ENCODE data around the gene ZNF281.

The ZNF281 gene

DNA sequence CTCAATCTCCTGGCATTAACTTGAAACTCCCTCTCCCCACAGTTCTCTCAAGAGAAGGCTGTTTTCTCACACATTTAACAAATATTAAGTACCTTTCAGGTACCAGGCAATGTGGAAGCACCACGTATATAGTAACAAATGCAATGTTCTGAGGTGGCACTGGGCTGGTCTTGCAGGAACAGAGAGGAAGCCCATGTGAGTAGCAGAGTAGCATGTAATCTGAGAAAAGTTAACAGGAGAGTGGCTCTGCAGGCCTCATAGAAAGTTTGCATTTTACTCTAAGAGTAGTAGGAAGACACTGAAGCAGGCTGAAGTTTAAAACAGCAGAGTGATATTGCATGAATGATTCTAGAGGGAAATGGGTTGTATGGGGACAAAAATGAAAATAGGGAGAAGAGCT, 21.0 kb downstream of the ZNF281 start:
- no peak for DNase-seq

DNA sequence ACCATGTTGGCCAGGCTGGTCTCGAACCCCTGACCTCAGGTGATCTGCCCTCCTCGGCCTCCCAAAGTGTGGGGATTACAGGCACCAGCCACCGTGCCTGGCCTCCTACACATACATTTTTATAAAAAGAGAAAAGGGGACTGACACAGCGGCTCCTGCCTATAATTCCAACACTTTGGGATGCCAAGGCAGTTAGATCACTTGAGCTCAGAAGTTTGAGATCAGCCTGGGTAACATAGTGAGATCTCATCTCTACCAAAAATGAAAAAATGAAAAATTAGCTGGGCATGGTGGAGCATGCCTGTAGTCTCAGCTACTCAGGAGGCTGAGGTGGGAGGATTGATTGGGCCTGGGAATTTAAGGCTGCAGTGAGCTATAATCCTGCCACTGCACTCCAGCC, 23.4 kb downstream of the ZNF281 start:
- DNase-seq = no peak

DNA sequence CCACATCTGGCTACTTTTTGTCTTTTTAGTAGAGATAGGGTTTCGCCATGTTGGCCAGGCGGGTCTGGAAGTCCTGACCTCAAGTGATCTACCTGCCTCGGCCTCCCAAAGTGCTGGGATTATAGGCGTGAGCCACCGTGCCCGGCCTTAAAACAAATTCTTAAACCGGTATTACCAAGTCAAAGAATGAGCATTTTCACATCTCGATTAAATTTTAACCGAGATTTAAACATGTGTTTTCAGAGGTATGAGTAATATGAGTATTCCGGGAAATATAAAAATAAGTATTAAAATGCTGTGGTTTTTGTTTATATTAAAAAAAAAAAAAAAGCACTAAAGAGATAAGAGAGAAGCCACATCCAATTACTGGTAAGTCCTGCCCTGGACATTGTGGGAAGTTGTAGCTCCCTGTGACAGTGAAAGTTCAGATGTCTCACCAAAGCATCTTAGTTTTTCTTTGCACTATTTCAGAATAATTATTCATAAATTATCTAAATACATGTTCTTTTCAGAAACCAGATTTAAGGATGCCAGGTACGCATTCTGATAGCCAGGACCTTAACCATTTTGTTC, 24.9 kb downstream of the ZNF281 start:
- no peak for DNase-seq

DNA sequence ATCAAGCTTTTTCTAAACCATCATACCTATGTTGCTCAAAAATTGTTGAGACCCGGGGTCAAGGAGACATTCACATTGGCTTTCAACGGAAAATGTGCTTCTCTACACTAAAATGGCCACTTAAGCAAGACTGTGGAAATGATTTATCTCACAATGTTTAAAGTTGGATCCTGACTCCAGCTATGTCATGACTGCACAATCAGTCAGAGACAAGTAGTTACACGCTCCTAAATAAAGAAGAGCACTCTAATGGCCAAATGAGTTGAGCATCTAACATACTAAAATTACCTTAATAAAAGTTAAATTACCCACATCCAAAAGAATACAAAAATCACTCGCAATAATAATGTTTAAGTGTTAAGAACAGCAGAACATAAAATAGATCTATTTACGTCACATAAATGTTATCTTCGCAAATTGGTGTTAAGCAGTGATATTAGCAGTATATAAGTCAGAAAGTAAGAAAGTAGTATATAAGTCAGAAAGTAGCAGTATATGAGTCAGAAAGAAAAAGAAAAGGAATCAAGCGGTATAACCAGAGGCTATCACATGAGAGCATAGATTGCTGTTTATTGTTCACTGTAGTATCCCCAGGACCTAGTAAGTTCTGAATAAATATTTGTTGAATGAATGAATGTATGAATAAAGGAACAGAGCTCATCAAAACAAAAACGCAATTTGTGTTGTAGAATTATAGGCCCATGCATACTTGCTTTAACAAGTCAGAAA, 28.4 kb downstream of the ZNF281 start:
- DNase-seq = no peak

DNA sequence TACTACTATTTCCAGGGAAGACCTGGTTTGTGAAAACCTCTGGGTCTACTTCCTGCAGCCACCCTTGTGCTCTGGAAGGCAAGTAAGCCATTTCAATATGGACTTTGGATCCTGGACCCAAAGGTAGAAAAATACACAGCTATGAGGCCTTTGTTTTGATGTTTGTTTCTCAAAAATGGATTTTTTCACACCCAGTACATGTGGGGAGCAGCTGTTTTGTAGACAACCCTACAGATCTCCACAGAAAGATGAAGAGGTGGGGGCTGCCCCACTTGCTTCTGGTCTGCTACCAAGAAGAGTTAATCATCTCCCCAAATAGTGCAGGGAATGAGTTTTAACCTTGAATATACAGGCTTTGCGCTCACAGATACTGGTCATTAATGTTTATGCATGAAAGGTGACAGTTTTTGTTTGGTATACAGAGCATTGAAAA, 29.2 kb downstream of the ZNF281 start:
- no peak for DNase-seq

DNA sequence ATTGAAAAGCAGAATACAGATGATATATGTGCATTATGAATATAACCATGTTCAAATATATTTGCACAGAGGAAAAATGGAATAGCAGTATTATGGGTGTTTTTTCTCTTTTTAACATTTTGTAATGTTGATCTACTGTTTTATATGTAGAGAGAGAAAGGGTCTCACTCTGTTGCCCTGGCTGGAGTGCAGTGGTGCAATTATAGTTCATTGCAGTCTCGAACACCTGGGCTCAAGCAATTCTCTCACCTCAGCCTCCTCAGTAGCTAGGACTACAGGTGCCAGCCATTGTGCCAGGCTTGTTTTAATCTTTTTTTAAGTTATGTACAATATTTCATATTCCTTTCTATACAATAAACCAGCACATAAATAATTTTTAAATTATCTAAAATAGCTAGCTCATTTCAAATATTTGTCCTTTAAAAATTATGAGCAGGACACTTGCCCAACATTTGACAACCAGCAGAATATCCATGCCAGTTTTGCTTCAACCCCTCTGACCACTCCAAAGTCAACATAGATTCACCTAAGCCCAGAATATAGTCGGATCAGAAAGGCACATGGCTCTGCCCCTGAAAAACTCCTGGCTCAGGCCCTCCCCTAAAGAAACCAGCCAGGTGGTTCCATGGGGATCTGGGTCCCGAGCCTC, 29.8 kb downstream of the ZNF281 start:
- DNase-seq = no peak

DNA sequence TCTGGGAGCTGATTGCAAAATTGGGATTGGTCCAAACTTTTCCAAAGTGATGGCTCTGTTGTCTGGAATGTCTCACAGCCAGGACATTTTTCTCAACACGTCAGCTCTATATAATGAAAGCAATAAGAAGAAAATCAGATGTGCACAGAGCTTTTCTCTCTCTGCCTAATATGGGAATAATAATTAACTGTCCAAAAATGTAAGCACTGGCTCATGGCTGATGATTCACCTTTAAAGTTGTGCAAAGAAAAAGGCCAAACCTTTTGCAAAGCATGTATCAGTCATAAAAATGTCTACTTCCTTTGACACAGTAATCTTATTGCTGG, 30.4 kb downstream of the ZNF281 start:
- no peak for DNase-seq

DNA sequence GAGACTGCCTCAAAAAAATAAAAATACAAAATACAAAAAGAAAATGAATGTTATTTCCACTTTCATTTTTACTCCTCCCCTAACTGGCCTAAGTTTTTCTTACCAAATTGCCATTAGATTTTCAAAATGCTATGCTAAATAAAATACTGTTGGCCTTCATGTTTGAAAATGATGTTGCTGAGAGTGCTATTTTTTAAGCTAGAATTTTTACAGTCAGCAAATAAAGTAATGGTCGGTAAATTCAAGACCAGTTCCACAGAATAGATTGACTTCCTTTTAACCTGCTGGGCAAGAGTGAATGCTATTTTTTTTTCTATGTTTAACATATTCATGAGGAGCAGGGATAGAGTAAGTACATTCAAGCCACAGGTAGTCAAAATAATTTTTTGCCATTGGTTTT, 31.7 kb downstream of the ZNF281 start:
- no peak for DNase-seq

DNA sequence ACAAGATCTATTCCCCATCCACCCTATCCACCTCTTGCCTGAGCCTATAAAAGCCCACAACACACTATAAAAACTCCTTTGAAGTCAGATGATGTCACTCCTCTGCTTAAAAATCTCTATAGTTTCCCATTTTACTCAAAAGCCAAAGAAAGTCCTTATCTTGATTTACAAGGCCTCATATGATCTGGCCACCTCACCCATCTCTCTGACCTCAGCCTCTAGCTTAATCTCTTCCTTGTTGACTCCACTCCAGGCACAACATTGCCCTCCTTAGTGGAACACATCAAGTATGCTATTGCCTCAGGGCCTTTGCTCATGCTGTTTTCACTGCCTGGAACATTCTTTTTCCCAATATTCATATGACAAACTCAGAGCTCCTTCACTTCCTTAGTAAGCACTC, 33.3 kb downstream of the ZNF281 start:
- DNase-seq = no peak

DNA sequence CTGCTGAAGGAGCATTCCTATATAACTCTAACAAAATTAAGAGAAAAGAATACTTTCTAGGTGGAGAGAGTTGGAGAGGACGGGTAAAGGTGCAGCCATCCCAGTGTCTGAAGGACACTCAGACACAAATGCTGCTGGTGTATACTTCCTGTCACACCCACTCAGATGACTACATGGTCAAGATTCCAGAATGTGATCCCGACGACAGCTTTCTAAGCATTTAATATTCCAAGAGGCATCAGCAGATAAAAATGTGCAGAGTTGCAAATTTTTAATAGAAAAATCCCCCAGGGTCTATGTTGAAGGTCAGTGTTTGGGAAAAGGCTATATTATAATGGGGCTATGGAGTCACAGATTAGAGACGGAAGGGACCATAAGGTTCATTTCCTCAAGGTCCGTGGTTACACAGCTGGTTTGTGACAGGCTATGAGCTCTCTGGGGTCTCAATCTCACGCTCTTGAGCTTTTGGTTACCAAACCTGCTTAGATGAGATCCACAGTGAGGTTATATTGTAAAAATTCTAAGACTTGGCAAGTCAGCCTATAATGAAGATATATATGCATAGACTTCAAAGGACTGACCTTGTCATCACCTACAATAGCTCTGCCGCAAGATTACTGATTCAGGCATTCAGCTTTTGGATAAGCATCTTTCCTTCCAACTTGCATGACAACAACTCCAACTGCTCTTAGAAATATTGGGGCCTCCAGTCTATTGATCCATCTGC, 35.1 kb downstream of the ZNF281 start:
- DNase-seq = no peak

DNA sequence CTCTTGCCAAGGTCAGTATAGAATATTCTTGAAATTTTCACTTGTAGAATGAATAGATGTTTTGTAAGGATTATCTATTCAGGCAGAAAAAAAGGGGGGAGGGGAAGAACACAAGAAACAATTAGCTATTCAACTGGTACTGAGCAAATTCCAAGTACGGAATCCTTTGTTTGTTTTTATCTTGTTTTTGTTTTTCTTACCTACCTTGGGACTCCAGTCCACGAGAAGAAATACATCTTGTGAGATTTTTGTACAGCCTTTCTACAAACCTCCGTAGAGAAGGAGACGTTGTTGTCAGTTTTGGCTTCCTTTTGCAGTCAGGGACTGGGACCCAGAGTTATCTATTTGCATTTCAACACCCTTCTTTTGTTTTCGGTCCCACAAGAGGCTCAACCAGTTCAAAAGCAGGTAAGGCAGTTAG, 36.0 kb downstream of the ZNF281 start:
- no peak for DNase-seq

DNA sequence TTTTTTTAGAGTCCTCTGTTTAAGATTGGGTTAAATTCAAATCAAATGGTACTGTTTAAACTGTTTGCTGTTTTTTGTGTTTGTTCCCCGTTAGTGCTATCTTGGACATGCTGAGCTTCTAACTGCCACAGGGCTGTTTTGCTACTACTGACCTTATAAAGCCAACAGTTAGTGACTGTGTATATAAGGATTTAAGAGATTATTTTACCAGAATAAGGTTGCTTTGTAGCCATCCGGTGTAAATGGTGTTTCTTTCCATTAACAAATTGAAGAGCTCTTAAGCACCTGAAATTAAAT, 37.0 kb downstream of the ZNF281 start:
- no peak for DNase-seq

DNA sequence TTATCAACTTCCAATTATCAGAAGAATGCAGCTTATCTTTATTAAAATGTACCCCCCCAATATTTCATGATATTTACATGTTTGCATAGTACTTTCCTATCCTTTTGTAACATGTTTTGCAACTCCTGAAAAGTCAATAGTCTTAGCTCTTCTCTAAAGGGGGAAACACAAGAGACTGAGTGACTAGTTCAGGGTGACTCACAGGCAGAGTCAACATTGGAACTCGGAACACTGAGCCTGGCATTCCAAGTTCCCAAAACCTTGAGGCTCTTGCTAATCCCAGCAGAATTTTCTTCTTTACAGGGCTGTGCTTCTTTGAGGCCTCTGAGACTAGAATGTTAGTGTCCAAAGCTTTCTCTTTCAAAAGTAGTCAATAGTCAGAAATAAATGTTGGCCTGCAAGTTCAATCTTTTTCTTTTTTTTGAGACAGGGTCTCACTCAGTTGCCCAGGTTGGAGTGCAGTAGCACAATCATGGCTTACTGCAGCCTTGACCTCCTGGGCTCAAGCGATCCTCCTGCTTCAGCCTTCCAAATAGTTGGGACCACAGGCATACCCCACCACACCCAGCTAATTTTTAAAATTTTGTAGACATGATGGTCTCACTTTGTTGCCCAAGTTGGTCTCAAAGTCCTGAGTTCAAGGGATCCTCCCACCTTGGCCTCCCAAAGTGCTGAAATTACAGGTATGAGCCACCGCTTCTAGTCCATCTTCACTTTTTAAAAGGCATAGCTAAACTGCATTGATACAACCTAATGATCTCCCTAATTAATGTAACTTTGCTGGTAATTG, 37.5 kb downstream of the ZNF281 start:
- DNase-seq = no peak

DNA sequence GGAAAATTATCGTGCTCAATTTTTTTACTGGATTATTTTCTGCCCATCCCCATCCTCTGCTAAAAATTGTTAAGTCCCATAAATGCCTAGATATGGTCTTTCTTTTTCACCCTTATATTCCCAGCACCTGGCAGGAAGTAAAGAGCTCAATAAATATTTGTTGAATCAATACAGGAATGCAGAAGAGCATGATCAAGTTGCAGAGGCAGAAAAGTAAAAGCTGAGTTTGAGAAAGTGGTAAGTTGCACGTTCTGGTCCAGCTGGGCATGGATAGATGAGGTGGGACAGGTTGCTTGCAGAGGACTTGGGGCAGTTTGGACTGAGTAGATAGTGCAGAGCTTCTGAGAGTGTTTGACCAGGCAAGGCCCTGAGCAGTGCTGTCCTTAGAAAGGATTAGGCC, 40.1 kb downstream of the ZNF281 start:
- DNase-seq = no peak

DNA sequence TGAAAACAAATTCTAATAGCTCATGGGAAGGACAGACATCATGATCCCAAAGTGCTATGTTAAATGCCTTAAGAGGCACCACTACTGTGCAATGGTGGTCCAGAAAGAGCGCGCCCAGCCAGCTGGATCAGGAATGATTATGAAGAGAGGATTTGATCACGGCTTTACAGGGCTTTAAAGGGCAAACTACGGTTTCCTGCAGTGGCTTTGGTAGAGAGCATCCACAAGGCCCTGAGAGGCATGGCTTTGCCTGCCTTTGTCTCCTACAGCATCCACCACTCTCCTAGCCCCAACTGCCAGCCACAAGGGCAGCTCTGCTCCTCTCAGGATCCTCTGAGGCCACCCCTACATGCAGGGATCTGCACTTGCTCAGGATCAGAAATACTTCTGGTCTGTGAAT, 40.7 kb downstream of the ZNF281 start:
- no peak for DNase-seq

DNA sequence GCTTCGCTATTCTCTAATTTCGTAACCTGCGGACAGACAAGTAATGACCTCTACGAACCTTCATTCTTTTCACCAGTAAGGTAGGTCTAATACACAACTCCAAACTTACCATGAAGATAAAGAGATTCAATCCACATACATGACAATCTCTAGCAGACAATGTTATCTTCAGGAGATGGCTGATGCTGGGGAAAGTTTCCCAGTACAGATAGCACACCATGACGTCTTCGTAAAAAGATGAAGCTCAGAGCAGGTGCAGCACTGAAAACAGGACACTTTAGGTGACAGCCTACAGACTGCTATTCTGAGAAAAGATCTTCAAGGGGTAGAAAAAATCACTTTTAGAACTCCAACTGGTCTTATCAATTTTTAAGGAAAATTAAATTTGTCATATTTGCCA, 41.3 kb downstream of the ZNF281 start:
- DNase-seq = no peak

DNA sequence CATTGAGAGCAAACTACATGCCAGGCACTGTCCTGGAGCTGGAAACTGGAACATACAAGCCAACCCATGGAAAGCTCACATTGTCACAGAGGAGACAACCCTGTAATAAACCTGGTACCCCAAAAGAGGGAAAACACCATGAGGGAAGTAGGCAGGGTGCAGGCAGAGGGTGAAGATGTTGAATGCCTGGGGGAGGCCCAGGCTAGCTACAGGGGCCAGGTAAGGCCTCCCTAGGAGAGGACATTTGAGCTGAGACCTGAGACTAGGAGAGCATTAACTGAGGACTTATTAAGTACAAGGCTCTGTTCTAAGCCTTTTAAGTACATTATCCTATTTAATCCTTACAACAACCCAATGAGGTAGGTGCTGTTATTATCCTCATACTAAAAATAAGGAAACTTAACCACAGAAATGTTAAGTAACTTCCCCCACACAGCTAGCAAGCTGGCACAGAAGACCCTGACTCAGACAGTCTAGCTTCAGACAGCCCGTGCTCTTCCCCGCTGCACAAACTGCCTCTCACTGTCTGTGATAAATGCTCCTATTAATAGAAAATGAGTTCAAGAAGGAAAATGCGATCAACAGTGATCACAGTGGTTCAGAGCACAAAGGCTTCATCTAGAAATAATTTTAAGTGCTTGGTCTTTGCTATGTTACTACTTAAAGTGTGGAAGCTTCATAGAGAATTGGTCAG, 41.8 kb downstream of the ZNF281 start:
- no peak for DNase-seq

DNA sequence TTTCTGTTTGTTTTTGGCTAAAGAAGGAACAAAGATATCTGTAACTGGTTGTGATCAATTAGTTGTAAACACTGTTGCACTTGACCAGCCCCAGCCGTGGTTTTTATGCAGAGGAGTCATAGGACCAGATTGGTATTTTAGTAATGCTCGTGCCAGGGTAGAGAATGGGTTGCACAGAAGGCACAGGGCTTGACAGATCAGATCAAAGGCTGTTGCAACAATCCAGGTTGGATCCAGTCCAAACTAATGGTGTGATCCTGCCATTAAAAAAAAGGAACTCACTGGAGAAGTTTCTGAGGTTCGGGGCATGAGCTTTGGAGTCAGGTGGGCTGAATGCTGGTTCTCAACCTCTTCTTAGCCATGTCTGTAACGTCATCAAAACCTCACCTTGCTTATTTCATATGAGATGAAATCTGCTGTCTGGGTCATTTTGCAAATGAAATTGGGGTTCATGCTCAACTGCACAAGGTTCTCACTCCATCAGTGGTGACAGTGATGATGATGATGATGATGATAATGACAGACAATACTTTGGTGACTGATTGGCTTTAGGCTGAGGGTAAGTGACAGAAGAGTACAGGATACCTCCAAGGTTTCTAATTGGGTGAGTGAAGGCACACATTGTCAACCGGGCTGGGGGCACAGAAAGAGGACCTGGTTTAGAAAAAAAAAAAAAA, 43.1 kb downstream of the ZNF281 start:
- DNase-seq = no peak

DNA sequence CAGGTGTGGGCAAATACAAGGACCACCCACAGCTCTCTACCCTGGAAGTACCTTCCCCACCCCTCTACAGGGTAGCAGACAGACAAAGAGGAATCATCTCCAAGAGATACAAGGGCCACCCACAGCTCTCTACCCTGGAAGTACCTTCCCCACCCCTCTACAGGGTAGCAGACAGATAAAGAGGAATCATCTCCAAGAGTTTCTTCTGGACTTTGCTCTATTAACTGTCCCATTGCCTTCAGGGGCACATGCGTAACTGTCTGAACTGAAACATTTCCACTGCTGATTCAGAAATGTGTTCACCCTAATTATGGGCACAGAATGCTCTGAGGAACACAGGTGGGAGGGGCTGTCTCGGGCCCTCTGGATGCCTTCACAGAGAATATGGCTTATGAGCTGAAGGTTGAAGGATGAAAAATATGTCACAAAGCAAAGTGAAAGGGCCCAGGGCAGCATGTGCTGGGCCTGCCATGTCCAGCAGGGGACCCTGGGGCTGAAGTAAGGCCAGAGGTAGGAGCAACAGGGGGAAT, 43.9 kb downstream of the ZNF281 start:
- no peak for DNase-seq

DNA sequence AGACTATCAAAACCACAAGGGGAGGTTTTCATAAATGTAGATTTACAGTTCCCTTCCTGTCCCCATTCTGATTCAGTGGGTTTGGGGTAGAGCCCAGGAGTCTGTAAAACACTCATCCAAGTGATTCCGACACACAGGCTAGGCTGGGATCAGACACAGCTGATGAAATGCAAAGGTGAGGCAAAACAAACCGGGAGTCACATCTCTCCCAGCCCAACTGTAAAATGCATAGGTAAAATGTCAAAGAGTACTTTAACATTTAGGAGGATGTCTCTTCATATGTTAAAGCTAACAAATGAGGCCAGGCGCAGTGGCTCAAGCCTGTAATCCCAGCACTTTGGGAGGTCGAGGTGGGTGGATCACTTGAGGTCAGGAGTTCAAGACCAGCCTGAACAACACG, 45.0 kb downstream of the ZNF281 start:
- no peak for DNase-seq

DNA sequence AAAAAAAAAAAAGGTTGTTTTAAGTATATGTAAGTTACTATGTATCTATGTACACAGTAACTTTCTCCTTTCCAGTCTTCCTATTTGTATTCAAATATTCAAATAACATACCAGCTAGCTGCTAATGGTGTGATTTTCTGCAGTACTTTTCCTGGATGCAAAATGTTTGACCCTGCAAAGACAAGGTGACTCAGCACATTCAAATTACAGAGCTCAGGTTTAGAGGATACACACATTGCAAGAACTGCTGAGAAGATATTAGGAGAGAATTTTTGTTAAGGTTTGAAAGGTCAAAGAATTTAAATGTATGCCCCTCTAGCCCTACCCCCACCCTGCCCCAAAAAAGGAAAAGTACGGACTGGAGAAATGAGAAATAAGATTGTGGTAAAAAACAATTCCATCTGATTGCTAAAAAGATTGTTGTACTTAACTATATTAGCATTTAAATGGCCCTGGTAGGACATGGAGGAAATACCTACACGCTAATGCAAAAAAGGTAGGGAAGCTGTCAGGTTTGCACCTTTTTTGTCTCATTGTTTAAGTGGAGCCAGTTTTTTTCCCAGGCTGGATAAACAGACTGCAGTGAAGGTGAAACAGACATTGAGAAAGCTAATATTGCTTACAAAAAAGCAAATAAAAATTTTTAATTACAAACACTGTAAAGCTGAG, 45.6 kb downstream of the ZNF281 start:
- no peak for DNase-seq

Measured in cerebellar nuclear complex (tissue), 1 donor.